Tongue (tissue), 2 donors: ENCODE results near the gene RCVRN. TPM values are rescaled to one million over a fixed set of nuclear protein-coding genes. Genes with fewer than 3 reads are reported as not detected.

Source experiments
- DNase-seq: peaks from one replicate; pipeline ENCODE4 v3.0.0-alpha.2; 2015
- total RNA-seq: library from RNA; depleted of rRNA; stranded (reverse); fragments of >200 nt; gene quantifications from one replicate; pipeline ENCODE4 v1.2.3, GENCODE V29; 2014

The RCVRN gene
- total RNA-seq, 1 donor from 2014 or later: not detected

- DNase-seq: no peak
Measured at GRCh38 chr17:9895923-9896322, 9.1 kb downstream of the RCVRN start.

GRCh38 chr17:9894231-9894630 is 10.8 kb downstream of the RCVRN start:
- no peak for DNase-seq

- no peak for DNase-seq
Measured at GRCh38 chr17:9893411-9894012, 11.6 kb downstream of the RCVRN start.

GRCh38 chr17:9890124-9890523 is 14.9 kb downstream of the RCVRN start:
- DNase-seq: no peak

- no peak for DNase-seq
Measured at GRCh38 chr17:9887508-9887907, 17.6 kb downstream of the RCVRN start.

DNA sequence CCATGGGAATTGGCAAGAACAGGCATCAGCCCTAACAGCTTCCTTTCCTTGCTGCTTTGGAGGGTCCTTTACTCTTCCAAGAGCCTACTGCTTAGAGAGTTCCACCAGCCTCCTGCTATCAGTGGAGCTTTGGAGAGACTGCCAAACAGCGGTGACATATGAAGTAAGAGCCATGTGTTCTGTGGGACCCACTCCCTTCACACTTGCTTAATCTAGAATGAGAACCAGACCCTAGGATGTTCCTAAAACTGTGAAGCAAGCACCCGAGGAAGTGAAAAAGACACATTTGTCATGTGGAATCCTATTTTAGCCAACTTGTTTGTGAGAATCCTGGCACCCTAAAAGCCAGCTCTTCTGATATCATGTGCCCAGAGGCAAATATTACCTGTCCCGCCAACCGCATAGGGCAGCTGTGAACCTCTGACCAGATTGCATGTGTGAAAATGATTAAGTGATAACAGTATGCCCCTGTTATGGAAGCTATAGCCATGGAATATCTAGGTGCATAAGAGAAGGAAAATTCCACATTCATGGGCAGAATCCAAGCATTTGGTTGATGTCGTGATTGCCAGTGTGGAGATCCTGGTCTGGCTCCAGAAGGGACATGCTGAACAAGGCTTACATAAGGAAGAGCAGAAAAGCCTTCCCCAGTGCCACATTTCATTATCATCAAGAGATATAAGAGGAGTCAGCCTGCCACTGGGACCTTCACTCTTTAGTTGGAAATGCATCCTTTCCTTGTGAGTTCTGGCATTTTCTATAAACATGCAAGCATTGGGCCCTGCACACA is 18.7 kb downstream of the RCVRN start:
- no peak for DNase-seq

DNA sequence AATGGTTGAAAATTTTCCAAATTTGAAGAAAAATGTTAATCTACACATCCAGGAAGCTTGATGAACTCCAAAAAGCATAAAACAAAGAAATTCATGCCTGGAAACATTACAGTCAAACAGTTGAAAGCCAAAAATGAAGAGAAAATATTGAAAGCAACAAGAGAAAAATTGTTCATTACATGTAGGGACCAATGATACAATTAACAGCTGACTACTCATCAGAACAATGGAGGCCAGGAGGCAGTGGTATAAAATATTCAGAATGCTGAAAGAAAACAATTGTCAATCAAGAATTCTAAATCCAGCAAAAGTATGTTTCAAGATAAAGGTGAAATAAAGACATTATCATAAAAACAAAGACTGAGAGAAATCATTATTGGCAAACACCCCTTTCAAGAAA is 21.6 kb downstream of the RCVRN start:
- DNase-seq: no peak

- DNase-seq: no peak
Measured at GRCh38 chr17:9880582-9880999, 24.5 kb downstream of the RCVRN start.

DNA sequence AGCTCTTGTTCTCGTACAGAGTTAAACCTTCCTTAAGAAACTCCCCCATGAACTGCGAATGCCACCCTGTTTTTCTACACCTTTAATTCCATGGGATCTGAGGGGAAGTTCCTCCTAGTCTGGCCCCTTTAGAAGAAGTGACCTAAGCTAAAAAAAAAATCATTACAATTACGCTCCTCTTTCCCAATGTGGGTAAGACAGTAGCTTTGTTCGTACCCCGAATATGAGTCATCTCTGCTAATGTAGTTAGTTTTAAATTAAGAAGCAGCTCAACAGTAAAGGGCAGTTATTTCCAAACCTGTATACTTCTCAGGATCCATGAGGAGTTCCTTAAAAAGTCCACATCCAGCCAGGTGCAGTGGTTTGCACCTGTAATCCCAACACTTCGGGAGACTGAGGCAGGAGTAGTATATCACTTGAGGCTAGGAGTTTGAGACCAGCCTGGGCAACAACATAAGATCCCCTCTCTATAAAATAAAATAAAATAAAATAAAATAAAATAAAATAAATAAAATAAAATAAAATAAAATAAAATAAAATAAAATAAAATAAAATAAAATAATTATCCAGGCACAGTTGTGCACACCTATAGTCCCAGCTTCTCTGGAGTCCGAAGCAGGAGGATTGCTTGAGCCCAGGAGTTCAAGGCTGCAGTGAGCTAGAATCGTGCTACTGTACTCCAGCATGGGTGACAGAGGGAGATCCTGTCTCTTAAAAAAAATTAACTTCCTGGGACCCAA is 26.1 kb downstream of the RCVRN start:
- no peak for DNase-seq

DNA sequence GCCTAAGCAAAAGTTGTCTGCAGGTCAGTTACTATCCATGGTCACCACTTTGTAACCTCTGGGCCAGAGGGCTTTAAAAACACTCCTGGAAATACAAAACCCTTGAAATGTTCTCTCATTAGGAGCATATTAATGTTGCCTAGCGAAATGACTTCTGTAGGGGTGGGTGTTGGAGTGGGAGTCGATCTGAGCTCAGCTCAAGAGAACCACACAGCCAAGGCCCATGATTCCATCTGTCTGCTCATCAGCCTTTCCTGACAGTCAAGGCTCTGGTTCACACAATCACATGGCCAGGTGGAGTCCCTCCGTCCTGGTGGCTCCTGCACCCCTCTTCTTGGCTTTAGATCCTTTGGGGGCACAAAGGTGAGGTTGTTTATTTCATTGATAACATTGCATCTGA is 26.7 kb downstream of the RCVRN start:
- no peak for DNase-seq

- no peak for DNase-seq
Measured at GRCh38 chr17:9875441-9875840, 29.6 kb downstream of the RCVRN start.

GRCh38 chr17:9874722-9875121 is 30.3 kb downstream of the RCVRN start:
- DNase-seq: no peak

GRCh38 chr17:9872852-9873251 is 32.2 kb downstream of the RCVRN start:
- DNase-seq: no peak

GRCh38 chr17:9868552-9868951 is 36.5 kb downstream of the RCVRN start:
- DNase-seq: peak; percentile 9

- no peak for DNase-seq
Measured at GRCh38 chr17:9865586-9865985, 39.5 kb downstream of the RCVRN start.

DNA sequence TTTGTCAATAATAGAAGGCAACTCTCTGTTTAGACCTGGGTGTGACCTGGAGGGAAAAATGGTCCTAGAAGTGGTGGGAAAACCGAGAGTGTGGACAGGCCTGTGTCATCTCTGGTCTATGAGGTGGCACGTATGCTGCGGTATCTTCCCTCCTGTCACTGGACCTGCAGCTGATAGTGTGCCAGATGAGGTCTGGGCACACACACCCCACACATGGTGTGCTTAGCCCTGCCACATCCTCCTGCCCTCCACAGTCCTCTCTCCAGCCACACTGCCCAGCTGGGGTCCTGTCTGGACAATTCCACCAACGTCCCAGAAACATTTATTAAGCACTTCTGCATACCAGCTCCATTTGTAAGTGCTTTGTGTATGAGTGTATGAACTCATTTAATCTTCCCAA is 42.1 kb downstream of the RCVRN start:
- no peak for DNase-seq

DNA sequence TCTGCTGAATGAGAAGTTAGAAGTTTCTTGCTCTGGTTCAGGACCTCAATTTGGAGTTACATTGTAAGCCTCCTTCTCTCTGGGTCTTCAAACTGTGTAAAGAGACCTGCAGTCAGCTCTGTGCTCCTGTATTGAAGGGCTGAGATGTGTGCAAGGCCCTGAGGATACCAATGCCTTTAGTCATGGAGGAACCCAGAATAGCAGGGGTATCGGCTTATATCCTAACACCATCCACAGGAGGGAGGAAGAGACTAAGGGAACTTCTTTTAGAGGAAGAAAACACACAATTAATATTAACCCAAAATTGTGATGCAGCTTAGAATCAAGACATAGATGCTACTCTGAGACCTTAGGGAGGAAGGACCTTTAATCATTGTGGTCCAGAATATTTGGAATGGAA is 42.9 kb downstream of the RCVRN start:
- DNase-seq: no peak

DNA sequence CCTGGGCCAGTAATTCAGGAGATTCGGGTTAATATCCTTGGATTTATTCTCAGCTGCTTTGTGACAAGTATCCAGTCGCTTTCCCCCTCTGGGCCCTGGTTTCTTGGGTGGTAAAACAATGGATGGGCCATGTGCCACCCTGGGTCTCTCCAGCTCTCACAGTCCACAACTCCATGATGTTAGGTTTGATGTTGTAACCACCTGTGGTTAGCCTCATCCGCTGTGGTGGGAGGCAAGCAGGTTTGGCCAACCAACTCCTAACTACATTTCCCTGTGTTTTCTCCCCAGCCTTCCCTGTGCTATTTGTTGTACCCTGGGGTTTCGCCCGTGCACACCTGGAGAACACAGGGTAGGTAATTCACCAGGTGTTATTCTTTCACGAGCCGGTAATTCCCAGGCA is 44.2 kb downstream of the RCVRN start:
- DNase-seq: no peak

DNA sequence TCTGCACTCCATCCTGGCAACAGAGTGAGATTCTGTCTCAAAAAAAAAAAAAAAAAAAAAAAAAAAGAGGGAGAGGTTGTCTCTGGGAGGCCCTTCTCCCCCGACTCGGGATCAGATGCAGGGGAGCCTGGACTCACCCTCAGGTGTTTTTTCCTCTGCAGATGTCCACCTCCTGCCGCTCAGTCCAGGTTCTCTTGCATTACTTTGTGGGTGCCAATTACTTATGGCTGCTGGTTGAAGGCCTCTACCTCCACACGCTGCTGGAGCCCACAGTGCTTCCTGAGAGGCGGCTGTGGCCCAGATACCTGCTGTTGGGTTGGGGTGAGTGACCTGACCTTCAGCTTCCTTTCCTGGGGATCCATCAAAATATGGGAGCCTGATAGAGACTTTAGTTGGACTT is 45.3 kb downstream of the RCVRN start:
- DNase-seq: no peak

DNA sequence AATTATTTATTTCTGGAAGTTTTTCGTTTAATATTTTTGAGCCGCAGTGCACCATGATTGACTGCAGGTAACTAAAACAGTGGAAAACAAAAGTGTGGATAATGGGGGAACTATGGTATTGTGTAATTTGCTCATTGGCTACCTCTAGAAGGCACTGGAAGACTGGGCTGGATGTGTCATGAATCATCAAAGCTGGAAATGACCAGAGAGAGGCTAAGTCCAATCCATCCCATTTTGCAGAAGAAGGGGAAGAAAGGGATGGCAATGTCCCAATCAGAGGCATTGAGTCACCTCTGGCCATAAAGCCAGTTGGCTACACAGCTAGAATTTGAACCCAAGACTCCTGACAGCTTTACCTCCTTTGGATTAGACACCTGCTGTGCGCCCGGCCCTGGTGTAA is 50.0 kb downstream of the RCVRN start:
- DNase-seq: no peak

GRCh38 chr17:9854255-9854654 is 50.8 kb downstream of the RCVRN start:
- DNase-seq: no peak

- DNase-seq: no peak
Measured at GRCh38 chr17:9850151-9850550, 54.9 kb downstream of the RCVRN start.
